Left ventricle myocardium inferior (tissue), 1 donor: Measurements from ENCODE around the gene PLCH1. TPM values are rescaled to one million over a fixed set of nuclear protein-coding genes. Genes with fewer than 3 reads are reported as not detected.

ENCODE experiments used
- DNase-seq: peaks from one replicate; pipeline ENCODE4 v3.0.0-alpha.2; 2020
- H3K27ac ChIP-seq: fragments of 200-600 bp; replicated peaks from 2 replicates; pipeline ENCODE4 v1.8.0; 2021
- H3K27me3 ChIP-seq: fragments of 200-600 bp; 2 replicates; pipeline ENCODE4 v1.8.0; 2021; ENCODE audit warnings: low read depth
- H3K36me3 ChIP-seq: fragments of 200-600 bp; 2 replicates; pipeline ENCODE4 v1.8.0; 2021
- H3K4me1 ChIP-seq: fragments of 200-600 bp; 2 replicates; pipeline ENCODE4 v1.8.0; 2021
- H3K4me3 ChIP-seq: fragments of 200-600 bp; 2 replicates; pipeline ENCODE4 v1.8.0; 2021; ENCODE audit warnings: mild to moderate bottlenecking, moderate library complexity
- H3K9me3 ChIP-seq: fragments of 200-600 bp; replicated peaks from 2 replicates; pipeline ENCODE4 v1.8.0; 2021
- intact Hi-C: fragments of 100-400 bp; cut with micrococcal nuclease; formaldehyde crosslinking; loops from one replicate; pipeline ENCODE4 v1.11.0; 2022
- total RNA-seq: library from RNA; stranded (reverse); fragmentation: NEBNext Ultra II Directional; extraction: Animal tissue kit (Norgen Biotek cat#: 25700); gene quantifications from one replicate; pipeline ENCODE4 v1.2.1, GENCODE V29; 2021
- TF ChIP-seq, protein P1 (sequence below): fragments of 200-600 bp; IDR thresholded peaks from 2 replicates; pipeline ENCODE4 v1.8.0; 2021; ENCODE audit warnings: antibody characterized with exemption, mild to moderate bottlenecking, borderline replicate concordance
- donor health status: DM: no; HTN: yes; CAD: no; lungs with severe emphysema.

PLCH1 gene
- total RNA-seq, 1 donor from 2014 or later, result 0.85 TPM

DNA sequence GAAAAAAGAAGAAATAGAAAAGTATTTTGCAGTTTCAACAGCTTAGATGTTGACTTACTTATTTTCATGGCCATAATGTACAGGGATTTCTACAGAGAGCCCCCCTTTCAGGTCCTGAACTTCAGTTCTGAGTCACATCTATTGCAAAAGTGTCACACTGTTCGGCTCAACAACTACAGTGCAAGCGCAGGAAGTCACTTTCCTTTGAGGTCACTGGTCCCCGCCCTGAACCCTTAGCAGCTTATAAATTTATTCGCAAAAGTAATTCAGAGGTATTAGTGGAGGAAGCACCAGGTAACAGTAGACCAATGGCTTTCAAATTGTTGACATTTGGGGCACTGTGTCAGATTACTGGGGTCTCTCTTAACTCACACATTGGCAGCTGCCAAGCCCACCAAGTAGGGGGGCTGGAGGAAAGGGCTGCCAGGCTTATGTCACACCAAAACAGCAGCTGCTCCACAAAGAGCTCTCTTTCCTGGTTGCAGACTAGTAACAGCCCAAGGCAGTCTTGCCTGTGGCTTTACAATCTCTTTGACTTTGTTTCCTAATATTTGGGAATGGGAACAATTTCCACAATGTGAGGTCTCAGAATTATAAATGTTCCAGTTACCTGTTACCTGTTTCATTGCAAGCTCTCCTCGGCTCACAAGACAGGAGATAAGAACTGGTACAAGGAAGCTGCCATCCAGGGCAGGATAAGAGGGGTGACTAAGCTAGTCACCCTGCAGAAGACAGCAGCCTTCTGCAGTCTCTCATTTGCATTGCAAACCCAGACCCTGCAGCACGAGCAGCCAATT is 321.1 kb downstream of the PLCH1 start:
- TF ChIP-seq, protein P1, sequence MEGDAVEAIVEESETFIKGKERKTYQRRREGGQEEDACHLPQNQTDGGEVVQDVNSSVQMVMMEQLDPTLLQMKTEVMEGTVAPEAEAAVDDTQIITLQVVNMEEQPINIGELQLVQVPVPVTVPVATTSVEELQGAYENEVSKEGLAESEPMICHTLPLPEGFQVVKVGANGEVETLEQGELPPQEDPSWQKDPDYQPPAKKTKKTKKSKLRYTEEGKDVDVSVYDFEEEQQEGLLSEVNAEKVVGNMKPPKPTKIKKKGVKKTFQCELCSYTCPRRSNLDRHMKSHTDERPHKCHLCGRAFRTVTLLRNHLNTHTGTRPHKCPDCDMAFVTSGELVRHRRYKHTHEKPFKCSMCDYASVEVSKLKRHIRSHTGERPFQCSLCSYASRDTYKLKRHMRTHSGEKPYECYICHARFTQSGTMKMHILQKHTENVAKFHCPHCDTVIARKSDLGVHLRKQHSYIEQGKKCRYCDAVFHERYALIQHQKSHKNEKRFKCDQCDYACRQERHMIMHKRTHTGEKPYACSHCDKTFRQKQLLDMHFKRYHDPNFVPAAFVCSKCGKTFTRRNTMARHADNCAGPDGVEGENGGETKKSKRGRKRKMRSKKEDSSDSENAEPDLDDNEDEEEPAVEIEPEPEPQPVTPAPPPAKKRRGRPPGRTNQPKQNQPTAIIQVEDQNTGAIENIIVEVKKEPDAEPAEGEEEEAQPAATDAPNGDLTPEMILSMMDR, result no peak
- intact Hi-C loops, result no loop called here
- DNase-seq, result no peak
- H3K4me3 ChIP-seq, result no peak overlapping the region
- H3K27me3 ChIP-seq, result no peaks in the 10 kb centered on the region
- peaks cover 33% of the 10 kb centered on the region for H3K9me3 ChIP-seq
- H3K27ac ChIP-seq, result no peak overlapping the region
- H3K4me1 ChIP-seq, result peaks cover under 1% of the 10 kb centered on the region
- no peaks in the 10 kb centered on the region for H3K36me3 ChIP-seq

GRCh38 chr3:155420881-155421486 is 323.9 kb downstream of the PLCH1 start:
- no peak for DNase-seq
- H3K4me1 ChIP-seq, result peaks cover 9% of the 10 kb centered on the region
- no peak overlapping the region for H3K4me3 ChIP-seq
- H3K36me3 ChIP-seq, result no peaks in the 10 kb centered on the region
- intact Hi-C loops, result no loop called here
- TF ChIP-seq, protein P1, result no peak
- H3K27me3 ChIP-seq, result no peaks in the 10 kb centered on the region
- no peak overlapping the region for H3K27ac ChIP-seq
- peaks cover 6% of the 10 kb centered on the region for H3K9me3 ChIP-seq

- no peak overlapping the region for H3K4me3 ChIP-seq
- DNase-seq, result no peak
- no peak overlapping the region for H3K27ac ChIP-seq
- H3K27me3 ChIP-seq, result no peaks in the 10 kb centered on the region
- intact Hi-C loops, result no loop called here
- no peaks in the 10 kb centered on the region for H3K36me3 ChIP-seq
- TF ChIP-seq, protein P1, result no peak
- peaks cover 9% of the 10 kb centered on the region for H3K4me1 ChIP-seq
- no peaks in the 10 kb centered on the region for H3K9me3 ChIP-seq
Measured at GRCh38 chr3:155420406-155420805, 324.5 kb downstream of the PLCH1 start.

GRCh38 chr3:155418407-155418806 is 326.5 kb downstream of the PLCH1 start:
- no peaks in the 10 kb centered on the region for H3K36me3 ChIP-seq
- no peak overlapping the region for H3K4me3 ChIP-seq
- no peak overlapping the region for H3K27ac ChIP-seq
- intact Hi-C loops, result no loop called here
- DNase-seq, result peak; percentile 40
- TF ChIP-seq, protein P1, result no peak
- H3K27me3 ChIP-seq, result no peaks in the 10 kb centered on the region
- H3K4me1 ChIP-seq, result peaks cover 9% of the 10 kb centered on the region
- H3K9me3 ChIP-seq, result no peaks in the 10 kb centered on the region

- H3K27me3 ChIP-seq, result no peaks in the 10 kb centered on the region
- H3K9me3 ChIP-seq, result no peaks in the 10 kb centered on the region
- TF ChIP-seq, protein P1, result no peak
- H3K4me3 ChIP-seq, result no peak overlapping the region
- no peak overlapping the region for H3K27ac ChIP-seq
- H3K4me1 ChIP-seq, result peaks cover 9% of the 10 kb centered on the region
- no peaks in the 10 kb centered on the region for H3K36me3 ChIP-seq
- intact Hi-C loops, result no loop called here
- DNase-seq, result no peak
Measured at GRCh38 chr3:155417119-155417517, 327.8 kb downstream of the PLCH1 start.
